Dendritic cell treated with granulocyte-macrophage colony-stimulating factor and Interleukin-4, amounts not matched to agents 40 ng/mL and 50 ng/mL, for 4 days (primary cell): ENCODE data around the gene LHB.

Experiments
- H3K27ac Mint-ChIP-seq: one replicate; pipeline ENCODE4 v1.8.0; 2022; ENCODE audit warnings: mild to moderate bottlenecking, mixed read lengths
- H3K27me3 Mint-ChIP-seq: one replicate; pipeline ENCODE4 v1.8.0; 2022; ENCODE audit warnings: mild to moderate bottlenecking, mixed read lengths
- H3K36me3 Mint-ChIP-seq: one replicate; pipeline ENCODE4 v1.8.0; 2022; ENCODE audit warnings: low read depth, mixed read lengths
- H3K4me1 Mint-ChIP-seq: one replicate; pipeline ENCODE4 v1.8.0; 2022; ENCODE audit warnings: low read depth, mixed read lengths
- H3K4me3 Mint-ChIP-seq: one replicate; pipeline ENCODE4 v1.8.0; 2022; ENCODE audit warnings: mild to moderate bottlenecking, moderate library complexity, mixed read lengths
- H3K9me3 Mint-ChIP-seq: one replicate; pipeline ENCODE4 v1.8.0; 2022; ENCODE audit warnings: mixed read lengths
- intact Hi-C: fragments of 100-400 bp; cut with micrococcal nuclease; formaldehyde crosslinking; loops from one replicate; pipeline ENCODE4 v1.15.0; 2022

LHB gene

GRCh38 chr19:48989701-48990291 lies 27.1 kb downstream of the LHB start:
- Mint-ChIP-seq H3K36me3 (peaks cover 89% of the 10 kb centered on the region), H3K27me3 (no peaks in the 10 kb centered on the region), H3K9me3 (no peaks in the 10 kb centered on the region), H3K4me1 (peaks cover 47% of the 10 kb centered on the region), H3K4me3 (no peak overlapping the region), H3K27ac (no peak overlapping the region)
- intact Hi-C loops, result no loop called here

GRCh38 chr19:48988860-48989259 lies 28.0 kb downstream of the LHB start:
- Mint-ChIP-seq H3K36me3 (peaks cover 90% of the 10 kb centered on the region), H3K27ac (no peak overlapping the region), H3K27me3 (no peaks in the 10 kb centered on the region), H3K9me3 (no peaks in the 10 kb centered on the region), H3K4me3 (no peak overlapping the region), H3K4me1 (peaks cover 38% of the 10 kb centered on the region)
- intact Hi-C loops, result no loop called here

- Mint-ChIP-seq H3K36me3 (peaks cover 89% of the 10 kb centered on the region), H3K27me3 (no peaks in the 10 kb centered on the region), H3K9me3 (no peaks in the 10 kb centered on the region), H3K4me3 (no peak overlapping the region), H3K27ac (no peak overlapping the region), H3K4me1 (peaks cover 35% of the 10 kb centered on the region)
- intact Hi-C loops, result no loop called here
Measured at GRCh38 chr19:48988286-48988685, 28.6 kb downstream of the LHB start.

GRCh38 chr19:48987323-48987722 lies 29.6 kb downstream of the LHB start:
- no peak overlapping the region for H3K27ac Mint-ChIP-seq

GRCh38 chr19:48986211-48986610 lies 30.7 kb downstream of the LHB start:
- intact Hi-C loops, result no loop called here
- Mint-ChIP-seq H3K4me3 (no peak overlapping the region), H3K27ac (no peak overlapping the region), H3K36me3 (peaks cover 91% of the 10 kb centered on the region), H3K9me3 (no peaks in the 10 kb centered on the region), H3K4me1 (peaks cover 17% of the 10 kb centered on the region), H3K27me3 (no peaks in the 10 kb centered on the region)

More at GRCh38 chr19:48987323-48987722, 29.6 kb downstream of the LHB start:
- H3K36me3 Mint-ChIP-seq, result peaks cover 89% of the 10 kb centered on the region
- no peaks in the 10 kb centered on the region for H3K9me3 Mint-ChIP-seq
- peaks cover 28% of the 10 kb centered on the region for H3K4me1 Mint-ChIP-seq
- no peak overlapping the region for H3K4me3 Mint-ChIP-seq
- no peaks in the 10 kb centered on the region for H3K27me3 Mint-ChIP-seq
- intact Hi-C loops, result no loop called here

- H3K36me3 Mint-ChIP-seq, result peaks cover 91% of the 10 kb centered on the region
Measured at GRCh38 chr19:48985711-48986110, 31.2 kb downstream of the LHB start.

GRCh38 chr19:48982280-48982679 lies 34.6 kb downstream of the LHB start:
- no peaks in the 10 kb centered on the region for H3K27me3 Mint-ChIP-seq
- H3K4me3 Mint-ChIP-seq, result no peak overlapping the region
- no peak overlapping the region for H3K27ac Mint-ChIP-seq
- peaks cover 89% of the 10 kb centered on the region for H3K36me3 Mint-ChIP-seq
- no peaks in the 10 kb centered on the region for H3K9me3 Mint-ChIP-seq
- intact Hi-C loops, result no loop called here
- H3K4me1 Mint-ChIP-seq, result peaks cover 1% of the 10 kb centered on the region

More at GRCh38 chr19:48985711-48986110, 31.2 kb downstream of the LHB start:
- Mint-ChIP-seq H3K4me3 (no peak overlapping the region), H3K27ac (no peak overlapping the region), H3K4me1 (peaks cover 12% of the 10 kb centered on the region), H3K9me3 (no peaks in the 10 kb centered on the region), H3K27me3 (no peaks in the 10 kb centered on the region)
- intact Hi-C loops, result no loop called here

- H3K27me3 Mint-ChIP-seq, result no peaks in the 10 kb centered on the region
- H3K27ac Mint-ChIP-seq, result no peak overlapping the region
- no peak overlapping the region for H3K4me3 Mint-ChIP-seq
- H3K9me3 Mint-ChIP-seq, result peaks cover 8% of the 10 kb centered on the region
- peaks cover 5% of the 10 kb centered on the region for H3K4me1 Mint-ChIP-seq
- H3K36me3 Mint-ChIP-seq, result peaks cover 88% of the 10 kb centered on the region
- intact Hi-C loops, result no loop called here
Measured at GRCh38 chr19:48977061-48977460, 39.8 kb downstream of the LHB start.

- H3K36me3 Mint-ChIP-seq, result peaks cover 85% of the 10 kb centered on the region
- intact Hi-C loops, result no loop called here
- no peaks in the 10 kb centered on the region for H3K27me3 Mint-ChIP-seq
- no peak overlapping the region for H3K4me3 Mint-ChIP-seq
- H3K9me3 Mint-ChIP-seq, result peaks cover 8% of the 10 kb centered on the region
- no peak overlapping the region for H3K27ac Mint-ChIP-seq
- peaks cover 5% of the 10 kb centered on the region for H3K4me1 Mint-ChIP-seq
Measured at GRCh38 chr19:48975947-48976847, 40.7 kb downstream of the LHB start.

- no peaks in the 10 kb centered on the region for H3K9me3 Mint-ChIP-seq
- peaks cover 40% of the 10 kb centered on the region for H3K4me1 Mint-ChIP-seq
- intact Hi-C loops, result loop anchor here (1.0 to 2.0 kb wide), 2 partner anchors 176 to 183 kb away; no protein-coding TSS in a partner anchor
- H3K27ac Mint-ChIP-seq, result peak overlapping the region; percentile 60
- H3K4me3 Mint-ChIP-seq, result peak overlapping the region; percentile 20
- no peaks in the 10 kb centered on the region for H3K27me3 Mint-ChIP-seq
- peaks cover 86% of the 10 kb centered on the region for H3K36me3 Mint-ChIP-seq
Measured at GRCh38 chr19:48970923-48971395, 45.9 kb downstream of the LHB start.

- no peak overlapping the region for H3K27ac Mint-ChIP-seq
- intact Hi-C loops, result loop anchor here (2.0 kb wide), 1 partner anchor 175 kb away; no protein-coding TSS in a partner anchor
- H3K27me3 Mint-ChIP-seq, result no peaks in the 10 kb centered on the region
- H3K4me1 Mint-ChIP-seq, result peaks cover 40% of the 10 kb centered on the region
- H3K9me3 Mint-ChIP-seq, result no peaks in the 10 kb centered on the region
- H3K4me3 Mint-ChIP-seq, result peak overlapping the region; percentile 20
- peaks cover 88% of the 10 kb centered on the region for H3K36me3 Mint-ChIP-seq
Measured at GRCh38 chr19:48970139-48970766, 46.6 kb downstream of the LHB start.

- Mint-ChIP-seq H3K9me3 (no peaks in the 10 kb centered on the region), H3K27ac (peak overlapping the region; percentile 98), H3K4me3 (no peak overlapping the region), H3K27me3 (no peaks in the 10 kb centered on the region), H3K4me1 (peaks cover 43% of the 10 kb centered on the region), H3K36me3 (peaks cover 90% of the 10 kb centered on the region)
- intact Hi-C loops, result loop anchor here (2.0 to 5.0 kb wide), 2 partner anchors 175 to 322 kb away; partner anchors contain the start of gene CA11
Measured at GRCh38 chr19:48969276-48970138, 47.4 kb downstream of the LHB start.

- H3K27me3 Mint-ChIP-seq, result no peaks in the 10 kb centered on the region
- peaks cover 50% of the 10 kb centered on the region for H3K4me1 Mint-ChIP-seq
- intact Hi-C loops, result loop anchor here (5.0 kb wide), 1 partner anchor 322 kb away; the partner anchor contains the start of gene CA11
- no peaks in the 10 kb centered on the region for H3K9me3 Mint-ChIP-seq
- no peak overlapping the region for H3K4me3 Mint-ChIP-seq
- peak overlapping the region; percentile 98 for H3K27ac Mint-ChIP-seq
- H3K36me3 Mint-ChIP-seq, result peaks cover 90% of the 10 kb centered on the region
Measured at GRCh38 chr19:48968813-48969218, 48.1 kb downstream of the LHB start.
